GM19324 (cell line): ENCODE results near the gene HTR6.

ENCODE experiments used
- ATAC-seq: cut with Tn5 transposase; IDR thresholded peaks from one replicate; pipeline ENCODE4 v1.9.1; 2021; ENCODE audit warnings: mild to moderate bottlenecking, moderate library complexity; ENCODE audit not compliant: unreplicated experiment, low FRiP score

HTR6 gene

GRCh38 chr1:19654886-19655717 is 9.6 kb upstream of the HTR6 start:
- ATAC-seq, result no peak

- ATAC-seq, result no peak
Observed at GRCh38 chr1:19655718-19656080, 9.0 kb upstream of the HTR6 start.

GRCh38 chr1:19656134-19656779 is 8.4 kb upstream of the HTR6 start:
- no peak for ATAC-seq

GRCh38 chr1:19656780-19657466 is 7.8 kb upstream of the HTR6 start:
- no peak for ATAC-seq

DNA sequence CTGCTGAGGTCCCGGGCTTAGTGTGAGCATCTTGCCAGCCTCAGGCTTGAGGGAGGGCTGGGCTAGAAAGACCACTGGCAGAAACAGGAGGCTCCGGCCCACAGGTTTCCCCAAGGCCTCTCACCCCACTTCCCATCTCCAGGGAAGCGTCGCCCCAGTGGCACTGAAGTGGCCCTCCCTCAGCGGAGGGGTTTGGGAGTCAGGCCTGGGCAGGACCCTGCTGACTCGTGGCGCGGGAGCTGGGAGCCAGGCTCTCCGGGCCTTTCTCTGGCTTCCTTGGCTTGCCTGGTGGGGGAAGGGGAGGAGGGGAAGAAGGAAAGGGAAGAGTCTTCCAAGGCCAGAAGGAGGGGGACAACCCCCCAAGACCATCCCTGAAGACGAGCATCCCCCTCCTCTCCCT is 7.2 kb upstream of the HTR6 start:
- ATAC-seq, result no peak

DNA sequence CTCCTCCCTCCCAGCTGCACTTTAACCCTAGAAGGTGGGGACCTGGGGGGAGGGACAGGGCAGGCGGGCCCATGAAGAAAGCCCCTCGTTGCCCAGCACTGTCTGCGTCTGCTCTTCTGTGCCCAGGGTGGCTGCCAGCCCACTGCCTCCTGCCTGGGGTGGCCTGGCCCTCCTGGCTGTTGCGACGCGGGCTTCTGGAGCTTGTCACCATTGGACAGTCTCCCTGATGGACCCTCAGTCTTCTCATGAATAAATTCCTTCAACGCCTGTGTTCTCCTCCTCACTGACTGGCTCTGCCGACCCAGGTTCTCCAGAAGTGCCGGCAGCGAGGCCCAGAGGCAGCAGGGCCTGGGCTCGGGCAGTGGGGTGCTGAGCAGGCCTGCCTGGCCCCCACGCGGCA is 6.5 kb upstream of the HTR6 start:
- no peak for ATAC-seq

- no peak for ATAC-seq
Observed at GRCh38 chr1:19661721-19662228, 2.9 kb upstream of the HTR6 start.

DNA sequence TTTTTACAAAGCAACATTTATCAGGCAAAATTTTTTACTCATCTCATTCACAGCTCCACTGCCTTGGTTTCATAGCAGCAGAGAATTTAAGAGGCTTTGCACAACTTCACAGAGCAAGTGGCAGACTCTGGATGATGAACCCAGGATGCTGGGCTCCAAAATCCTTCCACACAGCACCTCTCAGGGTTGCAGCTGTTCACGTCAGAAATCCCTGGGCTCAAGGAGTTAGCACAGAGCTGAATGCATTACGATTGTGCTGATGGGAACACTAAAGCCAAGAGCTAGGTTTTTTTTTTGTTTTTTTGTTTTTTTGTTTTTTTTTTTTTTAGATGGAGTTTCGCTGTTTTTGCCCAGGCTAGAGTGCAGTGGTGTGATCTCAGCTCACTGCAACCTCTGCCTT is 2.4 kb upstream of the HTR6 start:
- no peak for ATAC-seq

GRCh38 chr1:19665186-19665495 is 466 bp downstream of the HTR6 start:
- ATAC-seq, result no peak

GRCh38 chr1:19665496-19666465 is 1.1 kb downstream of the HTR6 start:
- no peak for ATAC-seq

DNA sequence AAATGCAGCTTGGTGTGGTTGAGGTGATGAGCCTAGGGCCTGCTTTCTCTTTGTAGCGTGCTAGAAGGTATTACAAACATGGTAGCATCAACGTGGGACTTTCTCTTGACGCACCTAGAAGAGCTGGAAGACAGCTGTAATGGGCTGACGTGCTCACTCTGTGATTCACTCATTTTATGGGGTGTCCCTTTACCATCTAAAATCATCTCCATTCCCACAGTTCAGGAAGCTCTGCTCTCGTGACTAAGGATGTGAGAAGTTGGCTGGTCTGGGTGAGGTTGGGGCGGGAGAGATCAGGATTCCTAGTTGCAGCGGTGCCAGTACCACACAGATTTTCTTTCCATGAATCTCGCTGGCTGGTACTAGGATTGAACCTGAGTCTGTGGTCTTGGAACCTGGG is 4.2 kb downstream of the HTR6 start:
- ATAC-seq, result no peak

DNA sequence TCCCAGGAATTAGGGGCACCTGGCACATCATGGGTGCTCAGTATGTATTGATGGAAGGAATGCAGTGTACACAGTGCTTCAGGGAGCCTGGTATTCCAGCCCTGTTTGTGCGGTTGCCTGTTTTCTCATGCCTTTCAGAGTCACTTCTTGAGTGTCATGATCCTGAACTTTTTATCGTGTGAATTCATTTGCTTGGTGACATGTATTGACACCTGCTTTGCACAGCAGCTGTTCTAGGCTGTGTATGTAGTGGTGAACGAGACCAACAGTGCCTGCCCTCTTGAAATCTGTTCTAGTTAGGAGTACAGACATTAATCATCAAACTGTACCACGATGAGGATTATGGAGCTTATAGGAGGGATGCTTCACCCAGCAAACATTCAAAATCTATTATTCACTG is 6.1 kb downstream of the HTR6 start:
- no peak for ATAC-seq

- ATAC-seq, result no peak
Observed at GRCh38 chr1:19672237-19672636, 7.6 kb downstream of the HTR6 start.

DNA sequence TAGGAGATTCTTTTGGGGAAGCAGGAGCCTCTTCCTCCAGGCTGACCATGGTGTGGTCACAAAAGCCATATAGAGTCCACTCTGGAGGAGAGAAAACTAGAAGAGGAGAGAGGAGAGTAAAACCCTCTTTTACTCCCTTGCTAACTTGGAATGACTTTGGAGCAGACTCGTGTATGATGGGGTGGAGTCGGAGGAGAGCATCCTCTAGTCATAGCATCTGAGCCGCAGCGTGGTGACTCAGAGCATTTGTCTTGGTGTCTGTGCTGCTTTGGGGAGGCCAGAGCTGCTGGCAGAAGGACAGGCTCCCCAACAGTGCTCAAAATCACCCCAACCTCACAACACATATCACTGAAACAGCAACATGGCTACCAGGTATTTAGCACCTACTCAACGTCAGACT is 11.1 kb downstream of the HTR6 start:
- no peak for ATAC-seq

DNA sequence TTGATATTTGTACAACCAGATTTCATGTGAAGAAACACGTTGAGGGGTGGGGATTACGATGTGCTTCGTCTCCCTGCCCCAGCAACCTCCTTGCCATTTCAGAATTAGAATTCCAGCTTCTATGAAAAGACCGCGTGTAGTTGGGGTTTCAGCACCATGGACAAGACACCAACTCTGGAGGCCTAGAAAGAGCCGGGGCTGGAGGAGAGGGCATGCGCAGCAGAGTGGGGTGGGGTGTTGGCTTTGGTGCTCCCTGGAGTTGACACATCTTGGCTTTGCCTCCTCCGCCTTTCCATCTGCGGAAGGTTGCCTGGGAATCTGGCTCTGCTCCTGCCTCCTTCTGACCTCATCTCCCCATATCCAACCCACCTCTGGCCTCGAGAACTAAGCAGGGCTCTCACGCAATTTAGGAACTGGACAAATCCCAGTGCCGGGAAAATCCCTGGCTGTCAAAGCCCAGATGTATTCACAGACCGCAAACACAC is 11.8 kb downstream of the HTR6 start:
- no peak for ATAC-seq

DNA sequence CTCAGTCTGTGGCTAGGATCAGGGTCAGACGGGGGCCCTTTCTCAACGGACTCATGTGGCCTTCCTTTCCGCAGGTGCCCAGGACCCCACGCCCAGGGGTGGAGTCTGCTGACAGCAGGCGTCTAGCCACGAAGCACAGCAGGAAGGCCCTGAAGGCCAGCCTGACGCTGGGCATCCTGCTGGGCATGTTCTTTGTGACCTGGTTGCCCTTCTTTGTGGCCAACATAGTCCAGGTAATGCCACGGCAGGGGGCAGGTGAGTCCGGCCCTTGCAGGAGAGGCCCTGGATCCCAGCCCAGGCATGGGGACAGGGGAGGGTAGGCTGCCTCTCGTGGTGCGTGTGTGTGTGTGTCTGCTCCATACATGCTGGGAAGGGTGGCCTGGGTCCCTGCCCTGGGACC is 13.8 kb downstream of the HTR6 start:
- ATAC-seq, result no peak

DNA sequence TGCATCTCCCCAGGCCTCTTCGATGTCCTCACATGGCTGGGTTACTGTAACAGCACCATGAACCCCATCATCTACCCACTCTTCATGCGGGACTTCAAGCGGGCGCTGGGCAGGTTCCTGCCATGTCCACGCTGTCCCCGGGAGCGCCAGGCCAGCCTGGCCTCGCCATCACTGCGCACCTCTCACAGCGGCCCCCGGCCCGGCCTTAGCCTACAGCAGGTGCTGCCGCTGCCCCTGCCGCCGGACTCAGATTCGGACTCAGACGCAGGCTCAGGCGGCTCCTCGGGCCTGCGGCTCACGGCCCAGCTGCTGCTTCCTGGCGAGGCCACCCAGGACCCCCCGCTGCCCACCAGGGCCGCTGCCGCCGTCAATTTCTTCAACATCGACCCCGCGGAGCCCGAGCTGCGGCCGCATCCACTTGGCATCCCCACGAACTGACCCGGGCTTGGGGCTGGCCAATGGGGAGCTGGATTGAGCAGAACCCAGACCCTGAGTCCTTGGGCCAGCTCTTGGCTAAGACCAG is 14.3 kb downstream of the HTR6 start:
- ATAC-seq, result no peak

GRCh38 chr1:19679691-19680090 is 15.0 kb downstream of the HTR6 start:
- ATAC-seq, result no peak

GRCh38 chr1:19680644-19681043 is 16.0 kb downstream of the HTR6 start:
- no peak for ATAC-seq

GRCh38 chr1:19682257-19682656 is 17.6 kb downstream of the HTR6 start:
- ATAC-seq, result no peak
